CD14-positive monocyte (primary cell): ENCODE results near the gene OVCA2. TPM values are rescaled to one million over a fixed set of nuclear protein-coding genes. Genes with fewer than 3 reads are reported as not detected.

Experiments used
- DNase-seq, 3 donors: peaks; one replicate each; pipeline ENCODE4 v3.0.0-alpha.2; 2011 to 2022
- H2AFZ ChIP-seq: 2 replicates; pipeline ENCODE4 v1.6.0; 2012; ENCODE audit warnings: mild to moderate bottlenecking, low read depth, low read length, inconsistent platforms; ENCODE audit not compliant: insufficient read depth, poor library complexity, severe bottlenecking
- H3K27ac ChIP-seq, 2 donors: 1 replicate in 1 of 2; 2 replicates in 1 of 2; pipeline ENCODE4 v1.5.1; 2012 to 2013; ENCODE audit warnings: low read length in 2 of 2, control low read depth in 1 of 2, inconsistent platforms in 1 of 2, low read depth in 1 of 2, mild to moderate bottlenecking in 1 of 2
- H3K27me3 ChIP-seq, 2 donors: one replicate each; pipeline versions ENCODE4 v1.6.0 to v1.6.1; 2011 to 2013; ENCODE audit warnings: low read length in 2 of 2; ENCODE audit not compliant: control insufficient read depth in 2 of 2, insufficient read depth in 2 of 2
- H3K36me3 ChIP-seq, 2 donors: replicated peaks in 1 of 2; 1 replicate in 1 of 2; 2 replicates in 1 of 2; pipeline versions ENCODE4 v1.5.1 to v1.6.1; 2012 to 2013; ENCODE audit warnings: low read length in 2 of 2, control low read depth in 1 of 2, inconsistent platforms in 1 of 2, mild to moderate bottlenecking in 1 of 2; ENCODE audit not compliant: insufficient read depth in 2 of 2, control insufficient read depth in 1 of 2
- H3K4me1 ChIP-seq, 2 donors: 1 replicate in 1 of 2; 2 replicates in 1 of 2; pipeline versions ENCODE4 v1.5.1 to v1.6.1; 2012 to 2013; ENCODE audit warnings: low read length in 2 of 2, control low read depth in 1 of 2, inconsistent platforms in 1 of 2, mild to moderate bottlenecking in 1 of 2, moderate library complexity in 1 of 2; ENCODE audit not compliant: insufficient read depth in 2 of 2, control insufficient read depth in 1 of 2
- H3K4me2 ChIP-seq: replicated peaks from 2 replicates; pipeline ENCODE3; 2012; ENCODE audit warnings: low read length, moderate library complexity, mild to moderate bottlenecking; ENCODE audit not compliant: poor library complexity, severe bottlenecking; ENCODE audit errors: extremely low read depth
- H3K4me3 ChIP-seq, 3 experiments: fragments of 200-600 bp in 1 of 3; sonication (generic) in 1 of 3; replicated peaks in 1 of 3; 1 replicate in 2 of 3; 2 replicates in 1 of 3; pipeline ENCODE4 v1.5.1; 2011 to 2013; ENCODE audit warnings: low read length in 3 of 3, mild to moderate bottlenecking in 3 of 3, control low read depth in 2 of 3, low read depth in 2 of 3, inconsistent platforms in 1 of 3, moderate library complexity in 1 of 3
- H3K79me2 ChIP-seq: 2 replicates; pipeline ENCODE4 v1.6.0; 2012; ENCODE audit warnings: mild to moderate bottlenecking, control low read depth, inconsistent platforms, low read length, moderate library complexity; ENCODE audit not compliant: insufficient read depth
- H3K9ac ChIP-seq: 2 replicates; pipeline ENCODE4 v1.6.0; 2017; ENCODE audit warnings: low read length, mild to moderate bottlenecking; ENCODE audit not compliant: insufficient read depth, poor library complexity, severe bottlenecking
- H3K9me3 ChIP-seq, 2 donors: replicated peaks in 1 of 2; 1 replicate in 1 of 2; 2 replicates in 1 of 2; pipeline versions ENCODE4 v1.5.1 to v1.6.1; 2012 to 2013; ENCODE audit warnings: low read length in 2 of 2, control low read depth in 1 of 2; ENCODE audit not compliant: control insufficient read depth in 1 of 2, insufficient read depth in 1 of 2
- H4K20me1 ChIP-seq: 2 replicates; pipeline ENCODE4 v1.6.0; 2012; ENCODE audit warnings: mild to moderate bottlenecking, low read length, control low read depth, moderate library complexity; ENCODE audit not compliant: insufficient read depth
- H3K27ac Mint-ChIP-seq, 7 donors: one replicate each; pipeline ENCODE4 v1.8.0; 2020; ENCODE audit warnings: mild to moderate bottlenecking in 7 of 7, mixed read lengths in 7 of 7, moderate library complexity in 6 of 7, inconsistent platforms in 2 of 7
- H3K27me3 Mint-ChIP-seq, 3 donors: one replicate each; pipeline ENCODE4 v1.8.0; 2021 to 2022; ENCODE audit warnings: low read depth in 3 of 3, mild to moderate bottlenecking in 3 of 3, mixed read lengths in 3 of 3, moderate library complexity in 3 of 3, inconsistent platforms in 1 of 3
- H3K36me3 Mint-ChIP-seq, 2 donors: one replicate each; pipeline ENCODE4 v1.8.0; 2020; ENCODE audit warnings: mixed read lengths in 2 of 2, inconsistent platforms in 1 of 2, mild to moderate bottlenecking in 1 of 2
- H3K4me1 Mint-ChIP-seq: one replicate; pipeline ENCODE4 v1.8.0; 2020; ENCODE audit warnings: mild to moderate bottlenecking, mixed read lengths
- H3K4me3 Mint-ChIP-seq, 2 donors: one replicate each; pipeline ENCODE4 v1.8.0; 2020; ENCODE audit warnings: mild to moderate bottlenecking in 2 of 2, mixed read lengths in 2 of 2, moderate library complexity in 1 of 2
- H3K9me3 Mint-ChIP-seq, 7 donors: one replicate each; pipeline ENCODE4 v1.8.0; 2020 to 2022; ENCODE audit warnings: mixed read lengths in 7 of 7, mild to moderate bottlenecking in 6 of 7, moderate library complexity in 6 of 7, inconsistent platforms in 2 of 7
- WGBS: methylation state at CpG from one replicate; pipeline ENCODE4 v1.1.5; 2013; ENCODE audit warnings: missing lambda C conversion rate; ENCODE audit not compliant: insufficient coverage; 5-methylcytosine and 5-hydroxymethylcytosine counted together
- intact Hi-C, 2 donors: fragments of 100-400 bp; cut with micrococcal nuclease; formaldehyde crosslinking; loops; one replicate each; pipeline versions ENCODE4 v1.15.0 to v1.15.1; 2023
- polyA plus RNA-seq, 3 donors: library from polyadenylated mRNA; depleted of rRNA in 1 of 3; unstranded in 2 of 3; stranded (reverse) in 1 of 3; fragments of 300-500 nt in 2 of 3; fragments of >200 nt in 1 of 3; fragmentation: Illumina TruSeq in 2 of 3; gene quantifications; 1 replicate in 2 of 3; 2 replicates in 1 of 3; pipeline ENCODE4 v1.2.3, GENCODE V29; 2012 to 2021
- TF ChIP-seq, protein P1 (sequence below): fragments of 200-600 bp; IDR thresholded peaks from one replicate; pipeline ENCODE4 v1.8.0; 2022; ENCODE audit warnings: antibody characterized with exemption, mild to moderate bottlenecking

Gene OVCA2
- polyA plus RNA-seq, 3 donors = 30.5 to 94.9 (median 69.1) TPM

- no peak for DNase-seq
- Histone ChIP-seq H3K9ac (no peak overlapping the region), H3K79me2 (no peaks in the 10 kb centered on the region), H3K4me2 (no peak overlapping the region), H3K27me3 (peaks cover 0 to 16% of the 10 kb centered on the region in 2 donors), H2AFZ (no peak overlapping the region), H3K36me3 (peaks cover 19 to 27% of the 10 kb centered on the region in 2 donors), H3K4me3 (no peak overlapping the region), H3K27ac (no peak overlapping the region), H3K4me1 (peaks cover 15 to 19% of the 10 kb centered on the region in 2 donors), H3K9me3 (no peaks in the 10 kb centered on the region), H4K20me1 (no peaks in the 10 kb centered on the region)
- intact Hi-C loops = loop anchor here in 1 of 2 donors (10.0 kb wide), 1 partner anchor 318 kb away; the partner anchor contains the start of gene TLCD2
- H3K4me1 Mint-ChIP-seq = peaks cover 16% of the 10 kb centered on the region
- H3K27ac Mint-ChIP-seq = no peak overlapping the region
- peaks cover 0 to 7% (median 2%) of the 10 kb centered on the region in 7 donors for H3K9me3 Mint-ChIP-seq
- H3K4me3 Mint-ChIP-seq = no peak overlapping the region
- 95% methylated on average over 3 of the region's 7 CpGs for WGBS
- H3K36me3 Mint-ChIP-seq = peaks cover 20 to 21% of the 10 kb centered on the region in 2 donors
- H3K27me3 Mint-ChIP-seq = peaks cover 17 to 19% (median 17%) of the 10 kb centered on the region in 3 donors
- TF ChIP-seq, protein P1, sequence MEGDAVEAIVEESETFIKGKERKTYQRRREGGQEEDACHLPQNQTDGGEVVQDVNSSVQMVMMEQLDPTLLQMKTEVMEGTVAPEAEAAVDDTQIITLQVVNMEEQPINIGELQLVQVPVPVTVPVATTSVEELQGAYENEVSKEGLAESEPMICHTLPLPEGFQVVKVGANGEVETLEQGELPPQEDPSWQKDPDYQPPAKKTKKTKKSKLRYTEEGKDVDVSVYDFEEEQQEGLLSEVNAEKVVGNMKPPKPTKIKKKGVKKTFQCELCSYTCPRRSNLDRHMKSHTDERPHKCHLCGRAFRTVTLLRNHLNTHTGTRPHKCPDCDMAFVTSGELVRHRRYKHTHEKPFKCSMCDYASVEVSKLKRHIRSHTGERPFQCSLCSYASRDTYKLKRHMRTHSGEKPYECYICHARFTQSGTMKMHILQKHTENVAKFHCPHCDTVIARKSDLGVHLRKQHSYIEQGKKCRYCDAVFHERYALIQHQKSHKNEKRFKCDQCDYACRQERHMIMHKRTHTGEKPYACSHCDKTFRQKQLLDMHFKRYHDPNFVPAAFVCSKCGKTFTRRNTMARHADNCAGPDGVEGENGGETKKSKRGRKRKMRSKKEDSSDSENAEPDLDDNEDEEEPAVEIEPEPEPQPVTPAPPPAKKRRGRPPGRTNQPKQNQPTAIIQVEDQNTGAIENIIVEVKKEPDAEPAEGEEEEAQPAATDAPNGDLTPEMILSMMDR = no peak
Observed at GRCh38 chr17:2033153-2033552, 8.7 kb upstream of the OVCA2 start.

DNA sequence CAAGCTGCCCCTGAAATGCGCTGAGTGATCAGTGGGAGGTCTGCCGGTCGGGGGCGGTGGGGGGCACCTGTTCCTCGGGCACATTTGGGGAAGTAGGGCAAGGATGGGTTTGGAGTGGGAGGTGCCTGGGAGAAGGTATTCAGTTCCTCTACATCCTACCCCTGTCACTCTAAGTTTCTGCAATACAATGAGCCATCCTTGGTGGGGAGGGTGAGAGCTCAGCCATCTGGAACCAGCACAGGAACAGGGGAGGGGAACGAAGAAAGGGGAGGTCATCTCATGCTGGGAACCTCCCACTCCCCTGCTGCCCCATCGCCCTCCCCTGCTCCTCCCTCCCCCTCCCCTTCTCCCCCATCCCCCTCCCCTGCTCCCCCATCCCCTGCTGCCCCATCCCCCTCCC lies 7.7 kb upstream of the OVCA2 start:
- 86% methylated on average over 1 of the region's 7 CpGs for WGBS
- H3K79me2 ChIP-seq = no peaks in the 10 kb centered on the region
- Mint-ChIP-seq H3K4me1 (peaks cover 16% of the 10 kb centered on the region), H3K36me3 (peaks cover 24 to 26% of the 10 kb centered on the region in 2 donors), H3K9me3 (peaks cover 0 to 7% (median 2%) of the 10 kb centered on the region in 7 donors), H3K4me3 (no peak overlapping the region), H3K27ac (no peak overlapping the region), H3K27me3 (peaks cover 7 to 9% (median 7%) of the 10 kb centered on the region in 3 donors)
- H3K4me3 ChIP-seq = no peak overlapping the region
- intact Hi-C loops = loop anchor here in 1 of 2 donors (10.0 kb wide), 1 partner anchor 319 kb away; the partner anchor contains the start of gene TLCD2
- no peak overlapping the region for H3K9ac ChIP-seq
- no peaks in the 10 kb centered on the region for H4K20me1 ChIP-seq
- peaks cover 19 to 27% of the 10 kb centered on the region in 2 donors for H3K36me3 ChIP-seq
- peaks cover 15 to 19% of the 10 kb centered on the region in 2 donors for H3K4me1 ChIP-seq
- peaks cover 0 to 6% of the 10 kb centered on the region in 2 donors for H3K27me3 ChIP-seq
- no peak overlapping the region for H3K4me2 ChIP-seq
- no peaks in the 10 kb centered on the region for H3K9me3 ChIP-seq
- DNase-seq = no peak
- no peak overlapping the region for H2AFZ ChIP-seq
- TF ChIP-seq, protein P1 = no peak
- H3K27ac ChIP-seq = no peak overlapping the region
